Activated B cell treated with CpG ODN at 0.5 μM for 24 hours (primary cell): ENCODE results near the gene ZBTB38. TPM values are rescaled to one million over a fixed set of nuclear protein-coding genes. Genes with fewer than 3 reads are reported as not detected.

Experiments used
- ATAC-seq: fragments of 200-7000 bp; cut with Tn5 transposase; one replicate; pipeline ENCODE4 v1.10.0; 2021; ENCODE audit warnings: low read depth, mild to moderate bottlenecking, moderate library complexity
- CTCF ChIA-PET: fragments of 350-600 bp; sonication (Branson Sonifier 250); formaldehyde crosslinking; loops from one replicate; lab custom pipeline; 2021; ENCODE audit warnings: antibody characterized with exemption; lab: Charles Lee
- POLR2A ChIA-PET: fragments of 350-600 bp; sonication (Branson Sonifier 250); formaldehyde crosslinking; loops from one replicate; lab custom pipeline; 2021; ENCODE audit warnings: antibody characterized with exemption; lab: Charles Lee
- DNase-seq: peaks from one replicate; pipeline ENCODE4 v3.0.0; 2022
- H3K27ac Mint-ChIP-seq: one replicate; pipeline ENCODE4 v1.8.0; 2020; ENCODE audit warnings: mixed read lengths
- H3K27me3 Mint-ChIP-seq: one replicate; pipeline ENCODE4 v1.8.0; 2021; ENCODE audit warnings: mixed read lengths
- H3K36me3 Mint-ChIP-seq: one replicate; pipeline ENCODE4 v1.8.0; 2021; ENCODE audit warnings: low read depth, mixed read lengths
- H3K4me1 Mint-ChIP-seq: one replicate; pipeline ENCODE4 v1.8.0; 2021; ENCODE audit warnings: mixed read lengths
- H3K4me3 Mint-ChIP-seq: one replicate; pipeline ENCODE4 v1.8.0; 2020; ENCODE audit warnings: mild to moderate bottlenecking, mixed read lengths
- H3K9me3 Mint-ChIP-seq: one replicate; pipeline ENCODE4 v1.8.0; 2020; ENCODE audit warnings: mixed read lengths
- intact Hi-C: fragments of 100-400 bp; cut with micrococcal nuclease; formaldehyde crosslinking; loops from one replicate; pipeline ENCODE4 v1.15.1; 2024
- total RNA-seq: library from RNA; stranded (reverse); gene quantifications from 2 replicates; pipeline ENCODE4 v1.2.3, GENCODE V29; 2022
- TF ChIP-seq, protein P1 (sequence below): fragments of 200-600 bp; IDR thresholded peaks from one replicate; pipeline ENCODE4 v1.8.0; 2022; ENCODE audit warnings: antibody characterized with exemption, mild to moderate bottlenecking

Gene ZBTB38
- total RNA-seq, 1 donor from 2014 or later = 45.2 TPM

DNA sequence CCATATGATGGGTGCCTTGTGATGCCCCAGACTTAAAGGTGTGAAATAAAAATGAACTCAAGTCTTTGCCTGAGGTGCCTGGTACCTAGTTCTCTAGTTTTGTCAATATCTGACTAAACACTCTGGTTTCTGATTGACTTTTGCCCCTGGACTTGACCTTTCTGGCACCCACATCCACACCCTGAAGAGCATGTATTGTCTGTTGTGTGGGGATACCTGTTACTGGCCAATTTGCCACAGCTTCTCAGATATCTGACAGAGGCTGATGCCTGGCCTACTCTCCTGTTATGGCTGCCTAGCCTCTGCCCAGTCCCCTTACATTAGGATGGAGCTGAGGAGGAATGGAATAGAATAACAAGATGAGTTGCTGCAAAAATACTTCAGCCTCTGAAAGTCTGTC, 3.6 kb downstream of the ZBTB38 start:
- no peak for ATAC-seq
- peaks cover 27% of the 10 kb centered on the region for H3K4me1 Mint-ChIP-seq
- no peaks in the 10 kb centered on the region for H3K36me3 Mint-ChIP-seq
- intact Hi-C loops = no loop called here
- no peaks in the 10 kb centered on the region for H3K27me3 Mint-ChIP-seq
- DNase-seq = no peak
- POLR2A ChIA-PET = interaction anchor here (2.3 kb wide), 1 partner anchor 31 kb away, joined by 8 read pairs; no protein-coding TSS in a partner anchor
- CTCF ChIA-PET = interaction anchor here (0.6 to 1.2 kb wide), 4 partner anchors 10 to 56 kb away, joined by 3 to 4 read pairs (median 3); no protein-coding TSS in a partner anchor
- no peak overlapping the region for H3K27ac Mint-ChIP-seq
- TF ChIP-seq, protein P1, sequence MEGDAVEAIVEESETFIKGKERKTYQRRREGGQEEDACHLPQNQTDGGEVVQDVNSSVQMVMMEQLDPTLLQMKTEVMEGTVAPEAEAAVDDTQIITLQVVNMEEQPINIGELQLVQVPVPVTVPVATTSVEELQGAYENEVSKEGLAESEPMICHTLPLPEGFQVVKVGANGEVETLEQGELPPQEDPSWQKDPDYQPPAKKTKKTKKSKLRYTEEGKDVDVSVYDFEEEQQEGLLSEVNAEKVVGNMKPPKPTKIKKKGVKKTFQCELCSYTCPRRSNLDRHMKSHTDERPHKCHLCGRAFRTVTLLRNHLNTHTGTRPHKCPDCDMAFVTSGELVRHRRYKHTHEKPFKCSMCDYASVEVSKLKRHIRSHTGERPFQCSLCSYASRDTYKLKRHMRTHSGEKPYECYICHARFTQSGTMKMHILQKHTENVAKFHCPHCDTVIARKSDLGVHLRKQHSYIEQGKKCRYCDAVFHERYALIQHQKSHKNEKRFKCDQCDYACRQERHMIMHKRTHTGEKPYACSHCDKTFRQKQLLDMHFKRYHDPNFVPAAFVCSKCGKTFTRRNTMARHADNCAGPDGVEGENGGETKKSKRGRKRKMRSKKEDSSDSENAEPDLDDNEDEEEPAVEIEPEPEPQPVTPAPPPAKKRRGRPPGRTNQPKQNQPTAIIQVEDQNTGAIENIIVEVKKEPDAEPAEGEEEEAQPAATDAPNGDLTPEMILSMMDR = no peak
- no peak overlapping the region for H3K4me3 Mint-ChIP-seq
- no peaks in the 10 kb centered on the region for H3K9me3 Mint-ChIP-seq

GRCh38 chr3:141372656-141373055, 4.4 kb downstream of the ZBTB38 start:
- no peak for ATAC-seq
- H3K9me3 Mint-ChIP-seq = no peaks in the 10 kb centered on the region

DNA sequence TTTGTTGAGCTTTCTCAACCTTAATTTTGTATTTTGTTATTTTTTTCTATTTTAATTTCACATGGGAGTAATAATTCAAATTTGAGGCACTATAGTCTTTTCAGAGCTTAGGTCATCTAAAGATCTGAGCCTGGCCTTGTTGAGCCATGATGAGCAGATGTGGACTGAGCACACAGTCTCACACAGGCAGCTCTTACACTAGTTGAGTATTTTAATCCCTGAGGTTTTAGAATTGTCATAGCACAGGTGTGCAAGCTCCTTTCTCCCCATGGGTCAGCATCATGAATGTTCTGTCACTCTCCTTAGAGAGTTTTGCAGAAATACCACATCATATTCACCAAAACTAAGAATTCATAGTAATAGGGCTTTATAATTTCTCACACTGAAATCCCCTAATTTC, 4.9 kb downstream of the ZBTB38 start:
- no peak overlapping the region for H3K4me3 Mint-ChIP-seq
- no peaks in the 10 kb centered on the region for H3K9me3 Mint-ChIP-seq
- H3K4me1 Mint-ChIP-seq = peaks cover 35% of the 10 kb centered on the region
- ATAC-seq (no peak), DNase-seq (no peak)
- H3K27ac Mint-ChIP-seq = peak overlapping the region; percentile 56
- H3K36me3 Mint-ChIP-seq = no peaks in the 10 kb centered on the region
- POLR2A ChIA-PET = interaction anchor here (0.7 to 1.2 kb wide), 4 partner anchors 12 to 51 kb away, joined by 3 read pairs; no protein-coding TSS in a partner anchor
- CTCF ChIA-PET = interaction anchor here (0.7 to 1.1 kb wide), 2 partner anchors 10 to 59 kb away, joined by 3 to 6 read pairs; no protein-coding TSS in a partner anchor
- intact Hi-C loops = no loop called here
- TF ChIP-seq, protein P1 = no peak
- no peaks in the 10 kb centered on the region for H3K27me3 Mint-ChIP-seq

More at GRCh38 chr3:141372656-141373055, 4.4 kb downstream of the ZBTB38 start:
- Mint-ChIP-seq H3K27me3 (no peaks in the 10 kb centered on the region), H3K36me3 (no peaks in the 10 kb centered on the region), H3K4me3 (no peak overlapping the region), H3K4me1 (peaks cover 30% of the 10 kb centered on the region), H3K27ac (no peak overlapping the region)
- ChIA-PET CTCF (interaction anchor here (0.7 to 1.2 kb wide), 4 partner anchors 10 to 58 kb away, joined by 3 to 6 read pairs (median 4); no protein-coding TSS in a partner anchor), POLR2A (interaction anchor here (0.7 to 1.2 kb wide), 3 partner anchors 40 to 50 kb away, joined by 3 read pairs; no protein-coding TSS in a partner anchor)
- intact Hi-C loops = no loop called here
- TF ChIP-seq, protein P1 = no peak
- no peak for DNase-seq

DNA sequence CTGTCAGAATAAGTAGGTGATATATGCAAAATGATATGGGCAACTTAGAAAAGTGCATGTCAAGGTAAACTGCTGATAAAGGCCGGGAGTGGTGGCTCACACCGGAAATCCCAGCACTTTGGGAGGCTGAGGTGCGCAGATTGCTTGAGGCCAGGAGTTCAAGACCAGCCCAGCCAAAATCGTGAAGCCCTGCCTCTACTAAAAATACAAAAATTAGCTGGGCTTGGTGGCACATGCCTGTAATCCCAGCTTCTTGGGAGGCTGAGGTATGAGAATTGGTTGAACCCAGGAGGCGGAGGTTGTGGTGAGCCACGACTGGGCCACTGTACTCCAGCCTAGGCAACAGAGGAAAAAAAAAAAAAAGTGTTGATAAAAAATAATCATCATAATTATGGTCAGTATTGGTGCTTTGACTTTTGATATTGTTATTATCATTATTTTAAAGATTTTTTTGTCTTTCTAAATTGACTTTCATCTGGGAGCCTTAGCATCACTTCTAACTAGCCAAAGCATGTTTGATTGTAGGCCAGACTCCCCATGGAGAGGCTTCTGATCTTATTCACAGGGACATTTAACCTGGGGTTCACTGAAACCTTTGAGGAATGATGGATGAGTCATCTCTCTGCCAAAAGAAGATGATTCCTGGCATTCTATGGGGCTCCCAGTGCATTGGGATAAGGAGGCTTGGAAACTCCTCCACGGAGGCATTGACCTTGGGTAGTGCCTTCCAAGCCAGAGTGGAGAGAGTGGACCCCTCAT, 5.6 kb downstream of the ZBTB38 start:
- Mint-ChIP-seq H3K4me3 (no peak overlapping the region), H3K36me3 (no peaks in the 10 kb centered on the region), H3K4me1 (peaks cover 39% of the 10 kb centered on the region), H3K27me3 (no peaks in the 10 kb centered on the region), H3K27ac (no peak overlapping the region), H3K9me3 (no peaks in the 10 kb centered on the region)
- ATAC-seq = no peak
- CTCF ChIA-PET = interaction anchor here (1.1 kb wide), 2 partner anchors 9 to 62 kb away, joined by 3 to 6 read pairs; no protein-coding TSS in a partner anchor
- POLR2A ChIA-PET = interaction anchor here (0.9 to 1.2 kb wide), 2 partner anchors 11 to 39 kb away, joined by 3 read pairs; no protein-coding TSS in a partner anchor
- no peak for DNase-seq
- intact Hi-C loops = no loop called here
- TF ChIP-seq, protein P1 = no peak
